ENCODE measurements around the gene SNN.

- TF ChIP-seq POLR2AphosphoS5 (IDR thresholded peaks at IDR 0.05) (no peak), CTCF (IDR thresholded peaks at IDR 0.05 in 8 of 11, conservative IDR thresholded peaks at IDR 0.05 in 3 of 11) (no peak)
These were observed 10.7 kb upstream of the SNN start for GRCh38 chr16:11657556-11657955.
